GM23338 (cell line): ENCODE measurements around the gene AP1S3.

Experiments
- CREB1 ChIP-seq: fragments of 250-450 bp; sonication (Bioruptor Pico); IDR thresholded peaks from 2 replicates; pipeline ENCODE4 v1.5.0; 2020; ENCODE audit warnings: low read depth, mild to moderate bottlenecking, moderate library complexity
- CTCF ChIP-seq, 2 experiments: fragments of 200-600 bp in 1 of 2; sonication (generic) in 1 of 2; conservative IDR thresholded peaks; 2 replicates each; pipeline versions ENCODE4 v1.5.1 to v1.6.1; 2016 to 2017; ENCODE audit warnings: antibody characterized with exemption in 2 of 2, low read depth in 2 of 2, mild to moderate bottlenecking in 2 of 2, moderate library complexity in 1 of 2
- ETS1 ChIP-seq: IDR thresholded peaks from 2 replicates; pipeline ENCODE4 v1.6.1; 2016; ENCODE audit warnings: antibody characterized with exemption
- EZH2 ChIP-seq: fragments of 200-600 bp; sonication (generic); IDR thresholded peaks from one replicate; pipeline ENCODE4 v1.8.0; 2017; ENCODE audit warnings: antibody characterized with exemption, mild to moderate bottlenecking, low read depth; ENCODE audit not compliant: unreplicated experiment
- EZH2phosphoT487 ChIP-seq: fragments of 200-600 bp; sonication (generic); IDR thresholded peaks from one replicate; pipeline ENCODE4 v1.8.1; 2018; ENCODE audit warnings: antibody characterized with exemption; ENCODE audit not compliant: unreplicated experiment
- JUNB ChIP-seq: IDR thresholded peaks from one replicate; pipeline ENCODE4 v1.6.1; 2016; ENCODE audit warnings: antibody characterized with exemption; ENCODE audit not compliant: unreplicated experiment
- NANOG ChIP-seq: IDR thresholded peaks from 2 replicates; pipeline ENCODE4 v1.6.1; 2016; ENCODE audit warnings: antibody characterized with exemption, borderline replicate concordance
- POLR2AphosphoS5 ChIP-seq: IDR thresholded peaks from 2 replicates; pipeline ENCODE4 v1.6.1; 2016; ENCODE audit warnings: antibody characterized with exemption, low read depth
- REST ChIP-seq: IDR thresholded peaks from one replicate; pipeline ENCODE4 v1.6.1; 2018; ENCODE audit warnings: antibody characterized with exemption; ENCODE audit not compliant: unreplicated experiment
- ZNF114 ChIP-seq: fragments of 250-450 bp; sonication (Bioruptor Pico); IDR thresholded peaks from 2 replicates; pipeline ENCODE4 v1.5.0; 2020; ENCODE audit warnings: mild to moderate bottlenecking, moderate library complexity
- ZNF331 ChIP-seq: fragments of 250-450 bp; sonication (Bioruptor Pico); IDR thresholded peaks from 2 replicates; pipeline ENCODE4 v1.5.0; 2020; ENCODE audit warnings: low read depth, mild to moderate bottlenecking, moderate library complexity

- TF ChIP-seq CTCF (conservative IDR thresholded peaks at IDR 0.05; ENCODE audit: low read depth in 2 of 2) (no peak), REST (no peak), EZH2phosphoT487 (no peak), POLR2AphosphoS5 (no peak), NANOG (no peak), EZH2 (no peak), ETS1 (no peak), ZNF114 (CRISPR knock-in tag) (no peak), JUNB (no peak), CREB1 (CRISPR knock-in tag) (no peak), ZNF331 (CRISPR knock-in tag) (no peak)
These were observed 17.4 kb upstream of the AP1S3 start for GRCh38 chr2:223854741-223855140.
